GM12864 (cell line): Measurements from ENCODE around the gene FPR2.
"Not testable (repeated sequence)": the region's sequence is repeated elsewhere in the genome, so short reads cannot be mapped to it uniquely, and the experiment has no call there.

ENCODE experiments used
- DNase-seq: peaks from one replicate; pipeline ENCODE4 v3.0.0-alpha.2; 2011; ENCODE audit warnings: low read depth
- H3K4me3 ChIP-seq: 2 replicates; pipeline ENCODE4 v1.5.1; 2011; ENCODE audit warnings: mild to moderate bottlenecking, low read depth, low read length, control low read depth
- CTCF ChIP-seq: IDR thresholded peaks from 2 replicates; pipeline ENCODE4 v1.5.1; 2011; ENCODE audit warnings: low read depth, mild to moderate bottlenecking, moderate library complexity, low read length, control low read depth, inconsistent platforms; ENCODE audit errors: missing control alignments

FPR2 gene

DNA sequence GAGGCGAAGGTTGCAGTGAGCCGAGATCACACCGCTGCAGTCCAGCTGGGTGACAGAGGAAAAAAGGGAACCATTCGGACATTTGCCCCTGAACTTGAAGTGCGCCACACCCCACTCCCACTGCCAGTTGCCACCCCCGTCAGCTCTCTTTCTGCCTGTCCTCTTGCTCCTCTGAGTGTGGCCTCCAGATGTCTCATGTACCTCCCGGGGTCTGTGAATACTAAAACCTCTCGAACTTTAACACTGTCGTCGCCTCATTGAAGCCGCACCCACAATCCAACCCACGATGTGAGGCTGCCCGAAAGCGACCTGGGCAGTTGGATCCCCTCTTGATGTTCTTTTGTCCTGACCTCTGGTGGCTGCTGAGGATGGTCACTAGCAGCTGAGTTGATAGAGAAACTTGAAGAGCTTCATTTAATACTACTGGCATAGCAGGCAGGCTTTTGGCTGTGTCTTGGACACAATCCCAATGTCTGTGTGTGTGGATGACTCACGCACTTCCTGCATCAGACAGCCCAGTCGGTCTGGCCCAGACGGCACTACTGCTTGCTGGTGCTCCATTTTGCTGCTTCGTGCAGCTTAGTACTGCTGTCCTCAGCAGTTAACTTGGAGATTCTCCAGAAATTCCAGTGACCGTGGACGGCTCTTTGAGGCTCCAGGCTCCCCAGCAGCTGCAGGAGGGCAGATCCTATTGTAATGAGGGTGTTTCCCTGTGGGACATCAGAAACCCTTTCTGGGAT is 38.2 kb downstream of the FPR2 start:
- no peak for DNase-seq
- no peak overlapping the region for H3K4me3 ChIP-seq
- TF ChIP-seq CTCF = no peak

GRCh38 chr19:51799774-51800472 is 38.9 kb downstream of the FPR2 start:
- no peak for DNase-seq
- no peak overlapping the region for H3K4me3 ChIP-seq
- TF ChIP-seq CTCF = no peak

DNA sequence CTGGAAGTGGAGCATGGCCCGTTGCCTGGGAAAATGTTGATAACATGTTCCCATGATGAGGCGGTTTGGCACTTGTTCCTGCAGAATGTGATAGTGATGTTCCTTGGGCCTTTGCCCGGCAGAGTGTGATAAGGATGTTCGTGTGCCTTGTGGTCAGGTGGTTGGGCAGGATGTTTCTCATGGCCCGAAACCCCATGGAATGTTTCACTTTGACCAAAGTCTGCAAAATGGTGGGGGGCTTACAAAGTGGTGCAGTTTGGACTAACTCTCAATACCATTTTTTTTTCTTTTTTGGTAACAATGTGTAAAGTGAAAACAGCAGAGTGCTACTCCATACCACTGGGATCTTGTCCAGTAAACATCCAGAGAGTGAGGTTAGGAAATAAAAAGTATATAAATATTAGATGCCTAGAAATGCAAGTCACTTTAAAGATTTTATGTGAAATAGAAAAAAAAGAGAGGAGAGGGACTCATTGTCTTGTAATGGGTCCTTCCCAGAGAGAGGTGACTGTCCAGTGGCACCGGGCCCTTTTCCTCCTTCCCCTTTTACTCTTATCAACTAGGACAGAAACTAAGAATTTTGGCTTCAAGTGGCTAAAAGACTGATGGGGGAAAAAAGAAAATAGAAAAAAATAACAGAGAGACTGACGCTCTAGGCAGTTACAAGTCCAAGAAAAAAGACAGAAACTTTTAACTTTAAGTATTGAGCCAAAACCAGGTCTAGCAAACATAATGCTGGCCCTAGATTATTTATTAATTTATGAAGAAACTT is 39.7 kb downstream of the FPR2 start:
- TF ChIP-seq CTCF = no peak
- DNase-seq = no peak
- no peak overlapping the region for H3K4me3 ChIP-seq

GRCh38 chr19:51802775-51803174 is 41.8 kb downstream of the FPR2 start:
- no peak for TF ChIP-seq CTCF
- no peak for DNase-seq
- H3K4me3 ChIP-seq = no peak overlapping the region

DNA sequence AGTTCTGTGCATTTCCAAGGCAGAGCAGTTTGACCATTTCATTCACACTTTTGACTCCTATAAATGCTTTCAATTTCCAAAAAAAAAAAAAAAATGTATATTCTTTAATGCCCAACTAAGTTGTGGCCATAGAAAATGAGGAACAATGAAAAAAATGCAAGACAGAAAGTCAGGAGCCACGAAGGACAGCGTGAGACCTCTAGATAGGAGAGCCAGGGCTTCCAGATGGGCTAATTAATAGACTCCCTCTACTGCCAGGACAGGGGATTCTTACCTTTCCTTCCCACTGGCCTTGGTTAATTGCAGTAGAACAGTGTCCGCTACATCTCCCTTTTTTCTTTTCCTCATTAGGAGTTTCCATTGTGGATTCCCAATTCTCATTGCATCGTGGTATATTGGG is 42.5 kb downstream of the FPR2 start:
- no peak for DNase-seq
- no peak for TF ChIP-seq CTCF

DNA sequence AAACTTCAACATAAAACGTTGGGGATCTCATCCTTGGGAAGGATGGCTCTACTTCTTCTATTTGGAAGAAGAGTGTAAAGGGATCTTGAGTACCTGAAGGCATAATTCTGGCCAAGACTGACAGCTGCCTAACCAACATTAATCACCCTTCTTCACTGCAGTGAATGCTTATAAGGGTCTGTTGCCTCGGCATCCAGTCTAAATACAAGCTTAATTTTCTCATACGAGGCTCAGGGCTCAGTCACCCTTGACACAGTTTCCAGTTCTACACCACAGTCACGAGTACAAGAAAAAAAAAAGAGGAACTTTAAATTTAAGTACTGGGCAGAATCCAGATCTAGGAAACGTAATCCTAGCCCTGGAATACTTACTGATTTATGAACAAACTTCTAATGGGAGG is 43.0 kb downstream of the FPR2 start:
- no peak overlapping the region for H3K4me3 ChIP-seq
- DNase-seq = no peak
- TF ChIP-seq CTCF = no peak

More for the DNA sequence above, 42.5 kb downstream of the FPR2 start:
- no peak overlapping the region for H3K4me3 ChIP-seq

DNA sequence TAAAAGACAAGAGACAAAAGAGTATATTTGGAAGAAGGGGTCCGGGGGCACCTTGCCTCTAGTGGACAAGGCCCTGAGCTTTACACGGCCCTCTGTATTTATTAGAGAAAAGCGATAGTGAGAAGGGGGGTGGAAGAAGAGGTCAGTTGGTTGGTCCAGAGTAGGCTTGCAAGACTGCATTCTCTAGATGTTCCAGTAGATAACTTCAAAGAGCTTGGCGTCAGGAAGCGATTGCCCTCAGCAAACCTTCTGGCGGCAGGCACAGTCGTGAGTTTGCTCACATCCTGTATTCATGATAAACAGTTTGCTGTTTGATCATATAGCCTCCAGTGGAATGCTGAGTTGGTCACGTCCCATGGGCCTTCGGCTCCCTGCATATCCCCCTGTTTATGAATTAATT is 43.8 kb downstream of the FPR2 start:
- H3K4me3 ChIP-seq, DNase-seq: not testable (repeated sequence)

GRCh38 chr19:51805396-51805795 is 44.4 kb downstream of the FPR2 start:
- DNase-seq, H3K4me3 ChIP-seq: not testable (repeated sequence)

DNA sequence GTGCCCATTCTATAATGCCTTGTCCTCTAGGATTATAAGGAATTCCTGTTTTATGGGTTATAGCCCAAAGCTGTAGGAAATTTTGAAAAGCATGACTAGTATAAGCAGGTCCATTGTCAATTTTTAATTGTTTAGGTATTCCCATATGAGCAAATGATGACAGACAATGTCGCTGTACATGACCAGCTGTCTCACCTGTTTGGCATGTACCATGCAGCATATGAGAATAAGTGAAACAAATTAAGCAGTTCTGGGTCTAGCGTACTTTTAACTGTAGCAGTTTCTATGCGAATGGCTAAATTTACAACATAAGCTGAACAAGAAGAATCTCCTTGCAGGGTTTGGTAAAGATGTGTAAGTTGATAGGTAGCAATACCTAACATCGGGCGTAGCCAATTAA is 45.6 kb downstream of the FPR2 start:
- DNase-seq, H3K4me3 ChIP-seq: not testable (repeated sequence)
